Iris pigment epithelial cell (primary cell): ENCODE results near the gene ZNF587.
"Not testable (repeated sequence)": the region's sequence is repeated elsewhere in the genome, so short reads cannot be mapped to it uniquely, and the experiment has no call there.

Experiments
- DNase-seq: peaks from one replicate; pipeline ENCODE4 v3.0.0-alpha.2; 2011; ENCODE audit warnings: low read depth

ZNF587 gene

GRCh38 chr19:57849666-57850473, at the start of gene ZNF587:
ZNF587 (plus strand) TSS chr19:57849859; CDS start chr19:57850039, 180 bp downstream.
- DNase-seq = peak; percentile 89

- no peak for DNase-seq
Measured at GRCh38 chr19:57800696-57801095, 49.0 kb upstream of the ZNF587 start.

GRCh38 chr19:57802269-57802668, 47.4 kb upstream of the ZNF587 start:
- no peak for DNase-seq

GRCh38 chr19:57803265-57803593, 46.4 kb upstream of the ZNF587 start:
- DNase-seq = no peak

GRCh38 chr19:57803594-57804325, 45.9 kb upstream of the ZNF587 start:
- DNase-seq = peak; percentile 78

GRCh38 chr19:57807541-57807940, 42.1 kb upstream of the ZNF587 start:
- peak; percentile 75 for DNase-seq

GRCh38 chr19:57810410-57811295, 39.0 kb upstream of the ZNF587 start:
- DNase-seq = not testable (repeated sequence)

- peak; percentile 25 for DNase-seq
Measured at GRCh38 chr19:57812226-57812625, 37.4 kb upstream of the ZNF587 start.

GRCh38 chr19:57812975-57813820, 36.5 kb upstream of the ZNF587 start:
- not testable (repeated sequence) for DNase-seq

GRCh38 chr19:57813919-57814504, 35.6 kb upstream of the ZNF587 start:
- no peak for DNase-seq

GRCh38 chr19:57814505-57815246, 35.0 kb upstream of the ZNF587 start, which contains the start of gene ZNF552:
ZNF552 (minus strand) TSS chr19:57814913; CDS start chr19:57814743, 170 bp downstream.
- peak; percentile 93 for DNase-seq

GRCh38 chr19:57815247-57816075, 34.2 kb upstream of the ZNF587 start:
- no peak for DNase-seq

GRCh38 chr19:57816652-57817051, 33.0 kb upstream of the ZNF587 start:
- no peak for DNase-seq

- DNase-seq = no peak
Measured at GRCh38 chr19:57817976-57818375, 31.7 kb upstream of the ZNF587 start.

GRCh38 chr19:57818378-57818777, 31.3 kb upstream of the ZNF587 start:
- no peak for DNase-seq

GRCh38 chr19:57819475-57820148, 30.0 kb upstream of the ZNF587 start:
- DNase-seq = peak; percentile 95

- no peak for DNase-seq
Measured at GRCh38 chr19:57820599-57820998, 29.1 kb upstream of the ZNF587 start.

- DNase-seq = not testable (repeated sequence)
Measured at GRCh38 chr19:57821095-57821494, 28.6 kb upstream of the ZNF587 start.

GRCh38 chr19:57821501-57821900, 28.2 kb upstream of the ZNF587 start:
- DNase-seq = not testable (repeated sequence)
